Stimulated activated CD8-positive, alpha-beta memory T cell treated with anti-CD3 and anti-CD28 coated beads, Interleukin-12 subunit alpha, Interleukin-12 subunit beta, amount 100 ng/mL, for 24 hours (primary cell): ENCODE results near the gene SORCS3.

Experiments
- DNase-seq: peaks from one replicate; pipeline ENCODE4 v3.0.0-alpha.2; 2020; ENCODE audit errors: extremely low read depth

Gene SORCS3

GRCh38 chr10:104641187-104641936 lies at the start of gene SORCS3:
SORCS3 (plus strand) TSS chr10:104641290.
- DNase-seq = no peak

DNA sequence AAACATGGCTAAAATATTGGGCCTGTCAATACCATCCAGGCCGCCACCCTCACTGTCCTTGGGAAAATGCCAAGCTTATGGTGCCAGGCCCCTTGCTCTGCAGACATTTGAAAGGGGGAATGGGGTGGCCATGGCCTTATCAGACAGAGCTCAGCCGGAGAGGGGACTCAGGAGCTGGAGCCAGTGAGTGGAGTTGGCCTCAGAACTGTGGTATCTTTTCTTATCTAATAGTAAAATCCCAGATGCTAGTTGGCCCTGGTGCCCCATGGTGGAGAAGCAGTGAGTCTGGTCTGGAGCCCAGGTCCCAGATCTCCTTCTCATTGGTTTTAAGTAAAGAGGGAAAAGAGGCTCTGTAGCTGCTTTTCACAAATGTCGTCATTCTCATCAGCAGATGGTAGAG lies 49.6 kb upstream of the SORCS3 start:
- no peak for DNase-seq

DNA sequence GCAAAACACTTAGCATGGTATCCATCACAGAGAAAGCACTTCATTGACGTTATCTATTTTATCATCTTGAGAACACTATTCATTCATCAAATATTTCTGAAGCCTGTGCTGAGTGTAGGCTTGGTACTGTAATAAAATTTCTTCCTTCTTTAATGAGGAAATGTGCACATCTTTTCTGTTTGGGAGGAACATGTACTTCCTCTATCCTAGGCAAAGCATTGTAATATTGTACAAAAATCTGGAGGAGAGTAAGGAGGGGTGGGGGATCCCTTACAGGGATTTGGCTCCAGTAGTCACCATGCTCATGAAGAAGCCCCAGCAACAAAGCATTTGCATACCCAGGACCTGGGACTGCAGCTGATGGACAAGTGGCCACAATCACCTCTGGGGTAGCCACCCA lies 39.9 kb upstream of the SORCS3 start:
- DNase-seq = no peak

DNA sequence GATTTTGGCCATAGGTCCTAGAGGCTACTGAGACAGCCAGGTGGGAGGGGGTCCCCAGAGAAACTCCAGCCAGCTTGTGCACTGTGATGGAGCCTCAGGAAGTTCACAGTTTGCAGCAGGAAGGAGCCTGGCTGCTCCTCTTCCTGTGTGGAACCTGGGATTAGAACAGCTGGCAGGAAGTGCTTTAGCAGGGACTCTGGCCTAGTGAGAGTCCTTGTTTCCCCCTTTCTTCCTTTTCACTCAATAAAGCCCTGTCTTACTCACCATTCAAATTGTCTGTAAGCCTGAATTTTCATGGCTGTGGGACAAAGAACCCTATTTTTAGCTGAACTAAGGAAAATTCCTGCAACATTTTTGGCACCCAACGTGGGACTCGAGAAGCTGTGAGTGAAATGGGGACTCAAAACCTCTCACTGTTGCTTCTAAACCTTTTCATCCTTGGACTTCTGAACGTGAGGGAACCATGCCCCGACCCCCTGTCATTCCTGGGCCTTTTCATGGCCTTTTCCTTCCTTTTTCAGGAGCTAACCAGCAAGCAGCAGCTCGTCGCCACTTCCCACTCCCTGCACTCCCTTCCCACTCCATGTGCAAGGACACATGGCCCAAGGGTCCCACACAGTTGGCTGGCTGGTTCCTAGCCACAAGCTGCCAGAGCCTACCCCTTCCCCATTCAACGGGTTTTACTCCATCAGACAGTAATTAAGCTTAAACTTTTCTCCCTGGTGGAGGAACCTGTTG lies 32.8 kb upstream of the SORCS3 start:
- DNase-seq = no peak

DNA sequence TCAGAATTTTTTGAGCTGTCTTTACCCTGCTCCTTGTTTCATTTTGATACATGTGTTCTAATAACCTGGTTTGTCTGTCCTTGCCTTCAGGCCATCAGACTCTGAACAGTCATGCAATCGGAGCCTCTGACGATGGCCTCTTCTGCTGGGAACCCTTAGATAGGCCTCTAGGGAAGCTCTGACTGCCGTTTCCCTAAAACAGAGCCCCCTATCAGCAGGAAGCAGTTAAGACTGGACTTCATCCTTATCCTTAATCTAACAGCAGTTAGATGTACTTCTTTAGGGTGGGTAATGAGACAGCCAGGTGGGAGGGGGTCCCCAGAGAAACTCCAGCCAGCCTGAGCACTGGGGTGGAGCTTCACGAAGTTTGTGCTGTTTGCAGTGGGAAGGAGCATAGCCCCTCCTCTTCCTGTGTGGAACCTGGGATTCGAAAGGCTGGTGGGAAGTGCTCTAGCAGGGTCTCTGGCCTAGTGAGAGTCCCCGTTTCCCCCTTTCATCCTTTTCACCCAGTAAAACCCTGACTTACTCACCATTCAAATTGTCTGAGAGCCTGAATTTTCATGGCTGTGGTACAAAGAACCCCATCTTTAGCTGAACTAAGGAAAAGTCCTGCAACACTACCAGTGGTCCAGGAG lies 28.4 kb upstream of the SORCS3 start:
- no peak for DNase-seq

DNA sequence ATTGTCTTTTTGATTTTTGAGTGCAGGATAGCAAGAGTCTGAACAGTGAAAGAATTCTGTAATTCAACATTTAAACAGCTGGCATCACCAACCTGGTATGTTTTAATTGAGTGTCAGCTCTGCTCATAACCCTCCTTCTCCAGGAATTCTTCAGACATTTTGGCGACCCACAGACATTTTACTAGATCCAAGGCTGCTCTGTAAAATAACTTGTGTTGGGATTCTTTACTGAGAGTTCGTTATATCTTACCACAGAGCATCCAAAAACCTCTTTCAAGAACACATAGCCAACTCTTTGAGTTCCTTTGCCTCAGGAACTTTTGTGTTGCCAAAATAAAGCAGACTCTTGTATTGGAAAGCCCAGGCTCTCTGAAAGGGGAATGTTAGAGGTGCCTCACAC lies 27.7 kb upstream of the SORCS3 start:
- DNase-seq = no peak

DNA sequence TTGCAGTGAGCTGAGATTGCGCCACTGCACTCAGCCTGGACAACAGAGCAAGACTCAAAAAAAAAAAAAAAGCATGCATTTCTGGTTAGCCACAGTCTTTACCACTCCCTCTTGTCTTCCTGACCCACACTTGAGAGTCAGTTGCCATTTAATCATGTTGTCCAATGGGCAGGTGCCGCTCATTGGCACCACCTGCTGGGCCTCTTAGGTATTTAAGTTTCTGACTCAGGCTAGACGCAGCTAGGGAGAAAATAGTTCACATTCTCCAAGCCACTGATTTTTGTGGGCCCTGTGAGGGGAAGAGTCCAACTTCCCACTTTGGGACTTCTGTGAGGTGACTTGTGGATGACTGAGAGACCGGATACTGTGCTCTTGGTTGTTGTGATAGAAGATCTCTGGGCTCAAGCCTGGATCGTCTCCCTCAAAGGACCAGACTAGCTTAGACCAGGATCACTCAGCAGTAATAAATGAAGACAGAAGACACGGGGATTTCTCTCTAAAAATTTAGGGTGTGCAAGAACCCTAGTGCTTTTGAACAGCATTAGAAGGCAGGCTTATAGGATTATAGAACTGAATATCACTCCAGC lies 26.8 kb upstream of the SORCS3 start:
- no peak for DNase-seq

GRCh38 chr10:104615136-104615535 lies 26.0 kb upstream of the SORCS3 start:
- no peak for DNase-seq

DNA sequence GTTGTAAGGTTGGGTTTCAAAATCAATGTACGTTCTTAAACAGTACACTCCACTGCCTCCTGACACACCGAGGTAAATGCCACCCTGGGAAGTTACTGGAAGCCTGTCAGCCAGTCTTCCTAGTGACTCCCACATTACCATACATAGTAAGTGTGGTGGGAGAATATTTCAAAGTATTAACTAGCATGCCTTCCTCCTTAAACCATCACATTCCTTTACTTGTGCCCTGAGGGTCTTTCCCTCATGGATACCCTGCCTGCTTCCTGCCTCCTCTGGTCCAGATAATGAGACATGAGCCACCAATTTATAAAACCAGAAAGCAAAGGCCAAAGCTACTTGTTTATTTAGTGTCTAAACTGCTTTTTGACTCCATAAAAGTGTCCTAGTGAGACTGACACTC lies 23.3 kb upstream of the SORCS3 start:
- DNase-seq = no peak

- DNase-seq = no peak
Observed at GRCh38 chr10:104622175-104622574, 18.9 kb upstream of the SORCS3 start.

- no peak for DNase-seq
Observed at GRCh38 chr10:104622598-104623209, 18.4 kb upstream of the SORCS3 start.

DNA sequence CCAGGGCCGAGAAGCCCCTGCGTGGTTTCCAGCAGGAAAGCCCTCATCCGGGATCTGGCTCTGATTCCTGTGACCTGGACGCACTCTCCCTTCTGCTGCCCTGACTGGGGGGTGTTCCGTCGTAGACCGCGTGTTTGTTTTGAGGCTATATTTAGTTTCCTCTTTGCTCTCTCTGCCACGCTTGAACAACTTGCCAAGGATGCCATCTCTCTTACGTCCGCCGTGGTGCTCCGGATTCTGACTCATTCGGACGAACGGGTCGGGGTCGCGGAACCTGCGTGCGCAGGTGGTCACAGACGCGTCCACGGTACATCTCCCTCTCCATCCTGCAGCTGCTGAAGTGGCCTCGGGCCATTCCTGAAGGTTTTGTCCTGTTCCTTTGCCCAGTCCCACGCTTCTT lies 10.4 kb upstream of the SORCS3 start:
- DNase-seq = no peak

DNA sequence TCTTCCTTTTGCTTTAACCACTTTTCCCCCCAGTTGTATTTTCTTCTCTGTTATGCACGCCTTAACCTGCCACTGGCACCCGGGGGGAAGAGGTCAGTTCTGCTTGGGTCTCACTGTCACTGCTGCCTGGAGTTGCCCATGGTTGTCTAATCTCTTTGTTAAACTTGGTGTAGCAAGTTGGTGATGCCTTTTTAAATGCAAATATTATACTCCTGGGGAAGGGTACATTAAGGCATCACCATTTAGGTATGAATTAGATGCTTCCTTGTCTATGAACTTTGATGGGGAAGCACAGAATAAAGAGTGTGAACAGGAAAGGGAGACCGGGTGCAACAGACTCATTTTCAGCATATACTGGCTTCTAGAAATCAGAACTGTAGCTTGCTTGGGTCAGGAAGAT lies 9.1 kb upstream of the SORCS3 start:
- DNase-seq = no peak

- DNase-seq = no peak
Observed at GRCh38 chr10:104638861-104639589, 2.1 kb upstream of the SORCS3 start.

GRCh38 chr10:104639590-104640338 lies 1.3 kb upstream of the SORCS3 start:
- DNase-seq = no peak

GRCh38 chr10:104640339-104641186 lies 527 bp upstream of the SORCS3 start:
- no peak for DNase-seq

- no peak for DNase-seq
Observed at GRCh38 chr10:104641937-104642657, 1.0 kb downstream of the SORCS3 start.

- DNase-seq = no peak
Observed at GRCh38 chr10:104642658-104643302, 1.7 kb downstream of the SORCS3 start.

GRCh38 chr10:104643303-104643663 lies 2.2 kb downstream of the SORCS3 start:
- no peak for DNase-seq
